ENCODE results near the gene CLSTN2.

- TF ChIP-seq THAP8 (CRISPR knock-in tag; IDR thresholded peaks at IDR 0.05; ENCODE audit: borderline replicate concordance): no peak
- TF ChIP-seq ZNF251 (CRISPR knock-in tag; IDR thresholded peaks at IDR 0.05): no peak
Measured at GRCh38 chr3:140199008-140199407, 264.0 kb downstream of the CLSTN2 start.
